ENCODE results near the gene CCDC71L.

CCDC71L gene

DNA sequence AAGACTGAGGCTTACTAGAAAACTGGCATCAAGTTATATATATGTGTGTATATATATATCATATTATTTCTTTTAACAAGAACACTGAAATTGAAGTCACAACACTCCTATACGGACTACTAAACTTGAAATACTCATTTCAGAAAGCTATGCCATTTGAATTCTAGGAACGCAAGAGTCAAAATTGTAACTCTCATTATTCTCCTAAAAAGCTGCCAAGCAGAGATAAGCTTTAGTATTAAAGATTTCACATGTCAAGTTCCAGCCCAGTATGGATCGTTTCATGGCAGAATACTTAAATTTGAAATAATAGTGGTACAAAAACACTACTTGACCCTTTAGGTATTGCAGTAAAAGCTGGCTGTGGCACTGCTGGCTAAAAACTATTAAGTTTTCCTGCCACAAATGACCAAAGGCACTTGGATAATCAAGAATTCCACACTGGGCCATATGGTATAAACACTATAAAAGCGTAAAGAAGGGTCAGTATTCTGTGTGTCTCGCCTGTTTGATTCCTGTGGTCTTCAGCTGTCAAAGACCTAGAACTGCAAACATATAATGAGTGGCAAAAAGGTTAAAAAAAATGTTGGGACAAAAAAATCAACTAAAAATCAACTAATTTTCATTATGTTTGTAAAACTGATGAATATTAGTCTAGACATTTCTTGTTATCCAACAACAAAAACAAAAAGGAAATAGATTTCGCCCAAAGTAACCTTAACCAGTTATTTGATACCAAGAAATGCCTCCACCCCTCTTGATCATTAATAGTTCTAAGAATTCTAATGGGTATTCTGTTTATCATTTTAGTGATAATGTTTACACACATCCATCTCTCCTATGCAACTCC, 2.4 kb downstream of the CCDC71L start:
- no peak for DNase-seq

DNA sequence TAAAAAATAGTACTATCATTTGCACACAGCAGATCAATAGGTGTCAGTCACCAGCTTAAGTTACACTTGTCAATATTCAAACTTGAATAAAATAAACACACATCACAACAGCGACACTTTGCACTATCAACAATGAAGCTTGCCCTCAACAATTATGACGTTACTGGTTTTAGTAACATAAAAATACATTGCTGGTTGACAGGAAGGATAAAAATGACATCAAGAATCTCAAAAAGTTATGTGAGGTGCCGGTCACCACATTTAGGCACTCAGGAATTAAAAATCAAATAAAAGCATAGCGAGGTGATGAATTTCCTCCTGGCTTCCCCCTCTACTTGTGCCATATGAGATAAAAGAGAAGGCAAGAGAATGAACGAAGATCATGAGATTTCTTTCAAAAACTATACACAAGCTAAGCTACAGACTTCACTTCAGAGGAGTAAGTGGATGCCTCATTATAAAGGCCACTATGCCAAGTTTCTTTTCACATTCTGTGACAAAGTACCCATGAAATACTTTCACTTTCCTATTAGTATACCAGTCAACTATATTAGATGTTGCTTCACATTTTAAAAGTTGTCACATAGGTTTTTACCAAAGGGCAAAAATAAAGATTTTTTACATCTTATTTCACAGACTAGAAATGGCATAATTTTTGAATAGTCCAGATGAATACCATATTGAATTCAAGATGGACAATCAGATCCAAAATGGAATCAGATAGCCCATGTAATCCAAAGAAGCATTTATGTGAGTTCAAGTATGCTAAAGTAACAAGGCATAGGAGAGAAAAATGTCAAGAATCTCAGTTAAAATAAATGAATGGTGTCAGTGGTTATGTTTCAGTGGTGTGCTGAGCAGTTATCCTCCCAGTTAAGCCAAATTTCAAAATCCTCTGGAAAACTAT, 3.6 kb downstream of the CCDC71L start:
- peak in 1 of 5 donors; percentile 8 for DNase-seq

DNA sequence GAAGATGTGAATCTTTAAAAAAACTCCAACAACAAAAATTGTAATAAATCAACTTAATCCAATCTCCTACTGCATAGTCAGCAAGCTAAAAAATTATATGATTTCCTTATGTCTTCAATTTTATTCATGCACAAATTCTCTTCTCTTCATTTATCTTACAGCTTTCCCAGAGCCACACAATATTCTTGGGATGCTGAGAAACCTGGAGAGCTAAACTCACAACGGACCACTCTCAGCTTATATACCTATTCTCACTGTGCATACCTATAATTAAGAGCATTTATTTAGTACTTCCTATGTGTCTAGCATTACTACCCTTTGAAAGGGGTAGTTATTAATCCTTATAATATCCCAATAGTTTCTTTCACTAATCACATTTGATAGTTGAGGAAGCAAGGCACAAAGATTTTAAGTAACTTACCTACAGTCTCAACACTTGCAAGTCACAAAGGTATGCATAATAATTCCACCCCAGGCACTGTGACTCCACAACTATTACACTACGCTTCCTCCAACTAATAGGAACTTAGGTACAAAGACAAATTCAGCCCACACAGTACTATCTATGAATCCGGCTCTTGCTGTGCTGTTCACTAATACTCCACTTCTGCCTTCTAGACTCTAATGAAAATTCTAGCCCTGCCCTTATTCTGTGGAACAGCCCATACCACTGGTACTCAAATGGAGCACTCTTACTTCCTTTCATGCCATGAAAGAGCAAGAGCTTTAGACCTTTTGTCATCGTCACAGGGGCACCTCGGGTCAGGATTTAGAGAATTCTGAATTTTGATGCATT, 5.1 kb downstream of the CCDC71L start:
- no peak for DNase-seq

DNA sequence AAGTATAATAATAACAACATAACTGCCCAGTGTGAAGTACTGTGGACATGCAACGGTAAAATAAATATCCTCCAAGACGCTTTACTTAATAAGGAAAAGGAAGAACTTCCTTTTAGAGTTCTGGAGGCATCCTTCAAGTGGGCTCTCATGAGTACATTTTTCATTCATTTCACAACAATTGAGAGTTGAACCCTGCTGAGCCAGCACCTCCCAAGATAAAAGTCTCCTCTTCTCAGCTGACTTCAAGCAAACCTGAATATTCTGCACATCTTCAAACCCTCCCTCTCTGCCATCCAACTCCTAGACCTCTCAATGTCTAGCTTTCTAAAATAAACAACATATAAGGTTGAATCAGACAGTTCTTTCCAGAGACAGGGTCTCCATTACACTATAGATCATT, 7.5 kb downstream of the CCDC71L start:
- DNase-seq: no peak

DNA sequence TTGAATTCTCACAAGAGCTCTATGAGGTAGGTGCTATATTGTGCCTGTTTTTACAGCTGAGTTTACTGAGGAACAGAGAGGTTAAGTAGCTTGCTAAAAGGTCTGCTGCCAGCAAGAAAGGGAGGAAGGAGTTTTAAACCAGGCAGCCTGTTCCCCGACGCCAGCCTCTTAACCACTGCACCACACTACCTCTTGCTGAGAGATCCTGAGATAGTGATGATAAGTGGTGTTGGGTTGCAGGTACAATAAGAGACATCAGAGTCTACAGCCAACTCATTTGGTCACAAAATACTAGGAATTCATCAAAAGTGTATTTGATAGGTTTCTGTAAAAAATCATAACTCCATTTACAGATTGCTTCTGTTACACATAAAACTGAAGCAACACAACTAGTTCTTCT, 8.0 kb downstream of the CCDC71L start:
- DNase-seq: no peak

DNA sequence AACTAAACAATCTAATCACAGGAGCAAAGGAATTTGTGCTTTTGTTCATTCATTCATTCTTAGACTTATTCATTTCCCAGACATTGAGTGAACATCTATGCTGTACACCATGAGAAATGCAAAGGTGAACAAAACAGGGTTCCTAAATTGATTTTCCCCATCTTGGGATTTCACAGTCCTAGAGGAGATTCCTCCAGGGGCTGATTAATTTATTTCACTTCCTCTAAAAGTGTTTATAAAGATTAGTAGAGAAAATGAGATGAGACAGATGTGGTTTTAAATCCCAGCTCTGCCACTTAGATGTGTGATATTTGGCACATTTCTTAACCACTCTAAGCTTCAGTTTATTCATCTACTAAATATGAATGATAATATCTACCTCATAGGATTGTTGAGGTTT, 8.9 kb downstream of the CCDC71L start:
- no peak for DNase-seq

DNA sequence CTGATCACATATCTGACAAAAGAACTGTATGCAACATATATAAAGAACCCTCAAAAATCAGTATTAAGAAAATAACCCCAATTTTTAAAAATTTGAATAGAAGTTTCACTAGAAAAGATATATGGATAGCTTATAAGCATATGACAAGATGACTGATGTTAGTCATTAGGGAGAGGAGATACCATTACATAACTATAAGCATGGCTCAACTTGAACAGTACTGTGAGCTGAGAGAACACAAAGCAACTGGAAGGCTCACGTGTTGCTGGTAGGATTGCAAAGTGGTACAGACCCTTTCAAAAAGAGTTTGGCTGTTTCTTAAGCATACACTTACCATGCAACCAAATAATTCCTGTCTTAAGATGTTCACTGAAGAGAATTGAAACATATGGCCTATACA, 14.7 kb downstream of the CCDC71L start:
- DNase-seq: no peak

DNA sequence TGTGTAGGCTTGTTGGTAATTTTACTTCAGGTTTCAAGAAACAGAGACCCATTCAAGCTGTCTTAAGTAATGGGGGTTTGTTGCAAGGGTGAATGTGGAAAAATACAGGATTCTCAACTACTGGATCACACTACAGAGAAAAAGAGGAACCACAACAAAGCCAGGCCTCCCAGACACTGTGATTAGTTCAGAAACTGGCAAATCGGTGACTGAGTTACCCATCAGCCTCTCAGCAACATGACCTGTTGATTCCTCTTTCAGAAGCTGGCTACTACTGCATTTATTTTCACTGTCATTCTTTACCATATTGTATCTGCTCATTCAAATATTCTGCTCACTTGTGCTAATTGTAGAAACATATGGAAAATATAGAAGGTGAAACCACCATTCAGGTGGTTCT, 16.0 kb downstream of the CCDC71L start:
- DNase-seq: no peak

DNA sequence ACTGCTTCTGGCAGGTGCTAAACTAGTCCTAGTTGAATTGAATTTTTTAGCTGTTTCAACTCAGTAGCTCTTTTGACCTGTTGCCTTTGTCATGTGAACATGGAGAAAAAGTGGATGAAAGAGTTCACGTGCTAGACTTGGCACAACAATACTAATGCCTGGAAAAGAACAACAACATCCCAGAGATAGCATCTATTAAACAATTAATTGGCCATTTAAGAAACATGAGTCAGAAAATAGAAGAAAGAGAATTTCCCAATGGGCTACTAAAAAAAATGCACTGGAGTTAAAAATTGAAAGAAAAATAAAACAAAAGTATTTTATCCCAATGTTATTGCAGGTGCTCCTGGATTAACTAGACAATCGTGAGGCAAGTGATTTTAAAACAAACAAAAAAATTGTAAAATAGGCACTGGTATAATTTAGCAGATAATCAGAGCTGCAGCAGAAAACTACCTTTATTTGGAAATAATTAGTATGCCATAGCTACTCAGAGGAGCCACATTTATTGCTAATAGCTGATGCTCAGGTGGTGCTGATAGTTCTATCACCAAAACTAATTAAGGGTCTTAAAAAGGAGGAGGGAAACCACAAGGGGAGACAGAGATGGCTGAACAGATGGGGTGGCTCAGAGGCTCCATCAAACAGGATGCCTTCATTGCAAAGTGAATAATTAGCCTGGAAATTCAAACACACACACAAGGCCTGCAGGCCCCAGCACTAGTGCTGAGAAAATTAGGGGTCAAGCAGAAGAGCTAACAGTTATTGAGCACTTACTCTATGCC, 17.6 kb downstream of the CCDC71L start:
- no peak for DNase-seq

DNA sequence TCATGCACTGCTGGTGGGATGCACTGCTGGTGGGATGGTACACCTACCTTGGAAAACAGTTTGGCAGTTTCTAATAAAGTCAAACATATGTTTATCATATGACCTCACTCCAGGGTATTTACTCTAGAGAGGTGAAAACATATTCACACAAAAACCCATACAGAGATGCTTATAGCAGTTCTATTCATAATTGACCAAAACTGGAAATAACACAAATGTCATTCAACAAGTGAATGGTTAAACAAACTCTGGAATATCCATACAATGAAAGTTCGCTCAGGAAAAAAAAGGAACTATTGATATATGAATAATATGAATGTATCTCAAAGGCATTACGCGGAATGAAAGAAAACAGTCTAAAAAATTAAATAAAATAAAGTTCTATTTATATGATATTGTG, 19.5 kb downstream of the CCDC71L start:
- DNase-seq: no peak

DNA sequence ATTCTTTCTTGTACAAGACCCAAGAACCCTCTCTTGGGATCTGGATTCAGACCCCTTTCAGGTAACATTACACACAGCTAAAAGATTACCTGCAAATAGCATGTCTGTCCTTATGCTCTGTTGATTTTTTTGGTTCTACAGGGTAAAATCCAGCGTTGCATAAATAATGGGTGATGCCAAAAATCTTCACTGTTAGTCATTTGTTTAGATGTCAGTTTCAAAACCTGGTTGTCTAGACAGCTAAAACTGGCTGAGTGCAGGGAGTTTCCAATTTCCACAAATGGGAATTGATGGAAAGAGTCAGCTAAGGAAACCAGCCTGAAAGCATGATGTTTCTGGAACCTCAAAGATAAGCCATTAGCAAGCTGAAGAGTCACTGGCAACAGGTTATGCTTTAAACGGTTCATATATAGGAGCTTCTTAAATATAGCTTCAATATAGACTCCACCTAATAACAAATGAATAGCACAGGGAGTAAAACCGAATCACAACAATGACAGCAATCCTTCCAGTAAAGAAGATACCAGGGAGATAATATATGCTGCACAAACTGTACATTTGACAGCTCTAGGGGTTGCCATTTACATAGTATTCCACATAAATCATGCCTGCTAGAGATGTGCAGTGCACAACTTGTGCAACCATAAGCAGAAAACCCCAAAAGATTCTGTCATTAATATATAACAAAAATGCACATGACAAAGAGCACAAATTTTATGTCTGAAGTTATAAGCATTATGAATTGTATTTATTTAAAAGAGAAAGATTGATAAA, 20.4 kb downstream of the CCDC71L start:
- no peak for DNase-seq

DNA sequence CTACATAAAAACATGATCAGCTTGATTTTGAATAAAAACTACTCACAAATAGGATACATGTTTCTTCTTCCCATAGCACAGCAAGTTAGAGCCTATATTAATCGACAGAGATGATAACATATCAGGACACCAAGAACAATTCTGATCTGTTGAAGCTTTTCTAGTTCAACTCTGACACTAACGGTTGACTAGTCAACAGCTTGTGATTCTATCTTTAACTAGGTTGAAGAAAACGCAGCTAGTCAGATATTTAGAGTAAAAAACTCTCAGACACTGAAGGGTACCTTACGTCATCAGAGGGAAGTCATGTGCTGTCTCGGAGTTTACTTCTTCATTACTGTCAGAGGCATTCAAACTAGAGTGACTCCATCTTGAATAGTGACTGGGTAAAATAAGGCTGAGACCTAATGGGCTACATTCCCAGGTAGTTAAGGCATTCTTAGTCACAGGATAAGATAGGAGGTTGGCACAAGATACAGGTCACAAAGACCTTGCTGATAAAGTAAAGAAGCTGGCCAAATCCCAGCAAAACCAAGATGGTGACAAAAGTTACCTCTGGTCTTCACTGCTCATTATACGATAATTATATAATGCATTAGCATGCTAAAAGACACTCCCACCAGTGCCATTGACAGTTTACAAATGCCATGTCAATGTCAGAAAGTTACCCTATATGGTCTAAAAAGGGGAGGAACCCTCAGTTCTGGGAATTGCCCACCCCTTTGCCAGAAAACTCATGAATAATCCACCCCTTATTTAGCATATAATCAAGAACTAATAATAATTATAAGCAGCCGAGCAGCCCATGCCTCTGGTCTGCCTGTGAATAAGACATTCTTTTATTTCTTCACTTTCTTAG, 21.3 kb downstream of the CCDC71L start:
- DNase-seq: no peak

DNA sequence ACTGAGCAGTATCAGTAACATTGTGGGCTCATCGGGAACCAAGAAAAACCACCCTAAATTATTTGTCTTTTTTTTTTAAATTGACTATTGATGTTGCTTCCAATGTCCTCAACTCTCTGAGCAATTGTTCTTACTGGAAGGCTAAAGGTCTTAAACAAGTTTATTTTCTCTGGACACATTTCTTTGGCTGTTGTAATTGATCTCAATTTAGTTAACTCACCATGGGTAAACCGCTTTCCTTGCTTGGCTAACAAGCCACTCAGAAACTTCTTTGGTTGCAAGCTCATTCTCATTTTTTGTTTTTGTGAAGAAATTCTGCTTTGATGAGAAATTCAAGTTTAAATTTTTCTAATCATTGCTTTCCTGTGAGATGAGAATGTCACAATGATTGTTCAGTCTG, 25.5 kb downstream of the CCDC71L start:
- DNase-seq: no peak

DNA sequence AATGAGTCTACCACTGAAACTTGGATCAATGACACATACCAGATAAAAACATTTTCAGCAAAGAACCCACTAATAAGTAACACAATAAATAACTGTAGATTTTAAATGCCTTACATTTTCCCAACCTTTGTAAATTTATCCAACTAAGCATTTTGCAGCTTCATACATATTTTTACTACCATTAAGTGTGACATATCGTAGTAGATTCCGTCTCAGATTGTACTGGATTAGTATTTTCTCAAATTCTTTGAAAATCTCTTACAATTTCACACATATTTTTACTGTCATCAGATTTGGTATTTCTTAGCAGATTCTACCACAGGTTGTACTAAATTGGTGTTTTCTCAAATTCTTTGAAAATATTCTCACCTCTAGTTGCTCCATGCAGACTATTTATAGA, 26.0 kb downstream of the CCDC71L start:
- DNase-seq: no peak

DNA sequence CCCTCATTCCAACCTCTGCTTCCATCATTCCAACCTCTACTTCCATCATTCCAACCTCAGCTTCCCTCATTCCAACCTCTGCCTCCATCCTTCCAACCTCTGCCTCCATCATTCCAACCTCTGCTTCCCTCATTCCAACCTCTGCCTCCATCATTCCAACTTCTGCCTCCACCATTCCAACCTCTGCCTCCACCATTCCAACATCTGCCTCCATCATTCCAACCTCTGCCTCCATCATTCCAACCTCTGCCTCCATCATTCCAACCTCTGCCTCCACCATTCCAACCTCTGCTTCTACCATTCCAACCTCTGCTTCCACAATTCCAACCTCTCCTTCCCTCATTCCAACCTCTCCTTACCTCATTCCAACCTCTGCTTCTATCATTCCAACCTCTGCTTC, 30.3 kb downstream of the CCDC71L start:
- no peak for DNase-seq

DNA sequence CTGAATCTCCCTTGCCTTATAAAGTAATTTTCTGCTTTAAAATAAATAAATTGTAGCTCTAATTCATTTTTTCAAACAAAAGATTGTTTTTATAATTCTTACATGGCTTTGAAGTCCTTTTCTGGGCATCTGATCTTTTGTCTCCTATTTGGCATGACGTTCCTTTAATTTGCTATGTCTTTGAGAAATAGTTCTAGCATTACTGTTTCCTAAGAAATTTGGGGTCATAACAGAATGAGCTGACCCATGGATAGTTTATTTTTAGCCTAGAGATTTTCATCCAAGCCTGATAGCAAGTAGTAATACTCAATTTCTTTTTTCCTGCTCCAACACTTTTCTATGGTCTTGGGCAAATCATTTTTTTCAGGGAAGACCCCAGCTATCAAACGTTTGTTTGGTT, 31.4 kb downstream of the CCDC71L start:
- no peak for DNase-seq

DNA sequence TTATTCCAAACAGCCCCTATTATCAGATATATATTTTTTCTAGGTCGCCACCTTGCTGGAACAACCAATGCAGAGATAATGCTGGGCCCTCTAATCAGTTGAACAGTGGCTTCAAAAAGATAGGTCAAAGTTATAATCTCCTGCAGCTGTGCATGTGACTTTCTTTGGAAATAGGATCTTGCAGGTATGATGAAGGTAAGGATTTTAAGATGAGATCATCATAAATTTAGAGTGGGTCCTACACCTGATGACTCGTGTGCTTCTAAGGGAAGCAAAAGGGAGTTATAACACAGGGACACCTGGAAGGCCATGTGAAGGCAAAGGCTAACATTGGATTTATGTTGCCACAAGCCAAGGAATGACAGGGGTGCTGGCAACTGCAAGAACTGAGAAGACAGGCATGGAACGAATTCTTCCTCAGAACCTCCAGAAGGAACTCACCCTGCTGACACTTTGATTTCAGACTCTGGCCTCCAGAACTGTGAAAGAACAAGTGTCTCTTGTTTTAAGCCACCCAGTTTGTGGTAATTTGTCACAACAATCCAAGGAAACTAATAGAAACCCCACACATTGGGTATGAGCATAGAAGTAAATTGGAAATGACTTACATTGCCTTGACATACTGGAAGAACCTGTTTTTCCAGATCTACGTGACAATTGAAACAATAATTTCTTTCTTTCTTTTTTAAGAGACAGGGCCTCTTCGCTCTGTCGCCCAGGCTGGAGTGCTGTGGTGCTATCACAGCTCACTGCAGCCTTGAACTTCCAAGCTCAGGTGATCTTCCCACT, 34.4 kb downstream of the CCDC71L start:
- DNase-seq: no peak

DNA sequence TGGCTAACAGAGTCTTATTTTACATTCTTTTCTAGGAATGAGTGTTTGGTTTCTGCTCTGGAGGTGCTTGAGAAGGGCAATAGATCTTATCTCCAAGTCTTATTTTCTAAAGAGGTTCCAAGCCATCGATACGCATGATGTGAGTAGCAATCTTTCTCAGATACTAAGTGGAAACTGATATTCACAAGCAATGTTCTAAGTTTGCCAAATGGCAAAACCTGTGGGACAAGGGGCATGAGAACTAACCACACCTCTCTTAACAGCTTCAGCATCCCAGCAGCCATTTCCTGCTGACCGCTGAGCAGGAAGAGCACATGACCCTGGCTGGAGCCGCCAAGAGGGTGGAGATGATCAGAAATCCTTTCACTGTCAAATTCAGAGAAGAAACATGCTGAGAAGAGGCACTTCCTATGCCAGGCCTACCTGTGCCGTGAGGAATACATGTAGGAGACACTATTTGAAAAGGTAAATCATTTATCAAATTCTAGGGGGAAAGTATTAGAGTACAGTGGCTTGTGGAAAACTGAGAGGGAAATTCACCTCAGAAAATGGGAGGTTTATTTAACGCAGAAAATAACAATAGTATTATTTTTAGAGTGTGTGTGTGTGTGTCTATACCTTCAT, 35.2 kb downstream of the CCDC71L start:
- DNase-seq: no peak

DNA sequence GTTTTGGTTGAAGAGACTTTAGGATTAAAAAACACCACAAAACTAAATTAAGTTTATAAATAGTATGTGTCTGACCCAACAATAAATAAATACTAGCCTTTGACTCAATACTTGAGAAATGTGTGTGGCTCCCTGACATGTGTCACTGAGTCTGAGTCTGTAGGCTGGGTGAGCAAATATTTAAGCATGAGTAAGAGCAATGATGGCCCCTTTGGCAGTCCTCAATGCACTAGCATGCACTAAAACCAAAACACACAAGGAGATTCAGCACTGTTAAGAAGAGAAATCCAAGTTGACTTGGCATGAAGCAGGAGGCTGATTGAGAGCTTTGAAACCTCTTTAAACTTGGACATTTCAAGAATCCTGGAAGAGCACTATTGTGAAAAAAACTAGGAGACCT, 37.1 kb downstream of the CCDC71L start:
- no peak for DNase-seq
